ENCODE data around the gene SYT7. TPM values are rescaled to one million over a fixed set of nuclear protein-coding genes. Genes with fewer than 3 reads are reported as not detected.

The SYT7 gene
- total RNA-seq, 2 experiments from 2014 or later = not detected

- DNase-seq (peak in 1 of 14 experiments; percentile 46), ATAC-seq (ENCODE audit: poor library complexity) (no peak)
- no peaks in the 10 kb centered on the region for H3K9me3 Mint-ChIP-seq
- ChIA-PET CTCF (no interaction called here), POLR2A (no interaction called here)
- intact Hi-C loops (cut with DNase I, micrococcal nuclease) = loop anchor here in 1 of 2 experiments (5.0 to 10.0 kb wide), 5 partner anchors 97 to 673 kb away; partner anchors contain the start of genes FTH1, INCENP and PRPF19
- H3K4me1 Mint-ChIP-seq (ENCODE audit: low read depth) = peaks cover 9% of the 10 kb centered on the region
- Histone ChIP-seq H3K4me1 (ENCODE audit: insufficient read depth, low read length) (peaks cover 19% of the 10 kb centered on the region), H3K9me3 (ENCODE audit: control insufficient read depth in 1 of 2, insufficient read depth in 1 of 2, low read length in 2 of 2) (peaks cover 0 to 12% of the 10 kb centered on the region in 2 experiments), H3K36me3 (ENCODE audit: insufficient read depth, low read length) (no peaks in the 10 kb centered on the region), H3K4me3 (ENCODE audit: low read length) (no peak overlapping the region), H3K27me3 (ENCODE audit: control insufficient read depth in 1 of 2, insufficient read depth in 2 of 2, low read length in 2 of 2) (peaks cover 23 to 27% of the 10 kb centered on the region in 2 experiments), H3K27ac (ENCODE audit: low read depth in 1 of 2, low read length in 2 of 2) (no peak overlapping the region)
- peaks cover 49% of the 10 kb centered on the region for H3K27me3 Mint-ChIP-seq
- TF ChIP-seq, protein P1, sequence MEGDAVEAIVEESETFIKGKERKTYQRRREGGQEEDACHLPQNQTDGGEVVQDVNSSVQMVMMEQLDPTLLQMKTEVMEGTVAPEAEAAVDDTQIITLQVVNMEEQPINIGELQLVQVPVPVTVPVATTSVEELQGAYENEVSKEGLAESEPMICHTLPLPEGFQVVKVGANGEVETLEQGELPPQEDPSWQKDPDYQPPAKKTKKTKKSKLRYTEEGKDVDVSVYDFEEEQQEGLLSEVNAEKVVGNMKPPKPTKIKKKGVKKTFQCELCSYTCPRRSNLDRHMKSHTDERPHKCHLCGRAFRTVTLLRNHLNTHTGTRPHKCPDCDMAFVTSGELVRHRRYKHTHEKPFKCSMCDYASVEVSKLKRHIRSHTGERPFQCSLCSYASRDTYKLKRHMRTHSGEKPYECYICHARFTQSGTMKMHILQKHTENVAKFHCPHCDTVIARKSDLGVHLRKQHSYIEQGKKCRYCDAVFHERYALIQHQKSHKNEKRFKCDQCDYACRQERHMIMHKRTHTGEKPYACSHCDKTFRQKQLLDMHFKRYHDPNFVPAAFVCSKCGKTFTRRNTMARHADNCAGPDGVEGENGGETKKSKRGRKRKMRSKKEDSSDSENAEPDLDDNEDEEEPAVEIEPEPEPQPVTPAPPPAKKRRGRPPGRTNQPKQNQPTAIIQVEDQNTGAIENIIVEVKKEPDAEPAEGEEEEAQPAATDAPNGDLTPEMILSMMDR (IDR thresholded peaks at IDR 0.05) = no peak
- peak overlapping the region; percentile 80 for H3K4me3 Mint-ChIP-seq
- H3K27ac Mint-ChIP-seq = no peak overlapping the region
- peaks cover 5% of the 10 kb centered on the region for H3K36me3 Mint-ChIP-seq (ENCODE audit: low read depth)
These were observed 496 bp downstream of the SYT7 start for GRCh38 chr11:61580271-61580888.

- DNase-seq (peak in 1 of 14 experiments; percentile 33), ATAC-seq (ENCODE audit: poor library complexity) (no peak)
- H3K9me3 Mint-ChIP-seq = no peaks in the 10 kb centered on the region
- Histone ChIP-seq H3K4me1 (ENCODE audit: insufficient read depth, low read length) (peaks cover 19% of the 10 kb centered on the region), H3K36me3 (ENCODE audit: insufficient read depth, low read length) (no peaks in the 10 kb centered on the region), H3K27ac (ENCODE audit: low read depth in 1 of 2, low read length in 2 of 2) (no peak overlapping the region), H3K27me3 (ENCODE audit: control insufficient read depth in 1 of 2, insufficient read depth in 2 of 2, low read length in 2 of 2) (peaks cover 23 to 27% of the 10 kb centered on the region in 2 experiments), H3K9me3 (ENCODE audit: control insufficient read depth in 1 of 2, insufficient read depth in 1 of 2, low read length in 2 of 2) (peaks cover 0 to 12% of the 10 kb centered on the region in 2 experiments), H3K4me3 (ENCODE audit: low read length) (no peak overlapping the region)
- CTCF ChIA-PET = no interaction called here
- no peak overlapping the region for H3K27ac Mint-ChIP-seq
- intact Hi-C loops (cut with DNase I, micrococcal nuclease) = loop anchor here in 1 of 2 experiments (5.0 to 10.0 kb wide), 5 partner anchors 98 to 672 kb away; partner anchors contain the start of genes FTH1, INCENP and PRPF19
- H3K36me3 Mint-ChIP-seq (ENCODE audit: low read depth) = peaks cover 5% of the 10 kb centered on the region
- TF ChIP-seq, protein P1 (IDR thresholded peaks at IDR 0.05) = no peak
- peaks cover 53% of the 10 kb centered on the region for H3K27me3 Mint-ChIP-seq
- peak overlapping the region; percentile 80 for H3K4me3 Mint-ChIP-seq
- POLR2A ChIA-PET = no interaction called here
- H3K4me1 Mint-ChIP-seq (ENCODE audit: low read depth) = peaks cover 9% of the 10 kb centered on the region
These were observed 1.1 kb downstream of the SYT7 start for GRCh38 chr11:61579676-61580270.

DNA sequence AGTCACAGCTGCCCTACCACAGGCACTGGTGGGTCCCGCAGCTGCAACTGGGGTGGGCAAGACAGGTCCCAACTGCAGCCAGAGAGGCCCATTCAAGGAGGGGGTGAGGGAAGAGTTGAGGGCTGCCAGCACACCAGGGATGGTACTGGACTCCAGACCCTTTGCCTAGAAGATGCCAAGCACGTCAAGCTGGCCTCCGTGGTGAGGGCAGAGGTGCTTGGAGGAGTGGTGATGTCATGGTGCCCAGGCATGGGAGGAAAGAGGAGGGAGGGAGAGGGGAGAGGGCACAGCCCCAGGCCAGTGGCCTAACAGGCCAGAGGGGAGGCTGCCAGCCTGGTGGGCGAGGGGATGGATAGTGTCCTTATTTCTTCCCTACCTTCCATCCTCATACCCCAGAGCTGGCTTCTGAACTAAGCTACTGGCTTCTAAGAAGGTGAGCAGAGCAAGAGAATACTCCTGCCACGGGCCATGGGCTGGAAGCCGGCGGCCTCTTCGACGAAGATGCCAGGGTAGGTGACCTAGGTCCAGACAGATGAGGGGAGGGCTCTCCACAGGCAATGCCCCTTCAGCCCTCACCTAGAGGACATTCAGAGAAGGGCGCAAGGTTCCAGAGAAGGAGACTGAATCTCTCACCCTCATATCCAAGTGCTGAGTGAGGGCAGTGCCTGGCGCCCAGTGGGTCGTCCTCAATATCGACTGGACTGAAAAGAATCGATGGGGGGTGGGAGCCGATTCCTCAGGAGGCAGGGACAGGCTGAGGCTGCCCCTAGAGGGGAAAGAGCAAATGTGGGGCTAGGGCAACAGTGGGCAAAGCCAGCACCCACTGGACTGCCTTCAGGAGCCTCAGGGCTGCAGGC is 1.8 kb downstream of the SYT7 start:
- ChIA-PET POLR2A (no interaction called here), CTCF (no interaction called here)
- ATAC-seq (ENCODE audit: poor library complexity) (no peak), DNase-seq (no peak)
- Mint-ChIP-seq H3K9me3 (no peaks in the 10 kb centered on the region), H3K36me3 (ENCODE audit: low read depth) (peaks cover 5% of the 10 kb centered on the region), H3K27ac (no peak overlapping the region), H3K4me3 (peak overlapping the region; percentile 80), H3K27me3 (peaks cover 51% of the 10 kb centered on the region), H3K4me1 (ENCODE audit: low read depth) (peaks cover 9% of the 10 kb centered on the region)
- TF ChIP-seq, protein P1 (IDR thresholded peaks at IDR 0.05) = no peak
- H3K4me1 ChIP-seq (ENCODE audit: insufficient read depth, low read length) = peaks cover 19% of the 10 kb centered on the region
- H3K4me3 ChIP-seq (ENCODE audit: low read length) = no peak overlapping the region
- H3K36me3 ChIP-seq (ENCODE audit: insufficient read depth, low read length) = no peaks in the 10 kb centered on the region
- intact Hi-C loops (cut with DNase I, micrococcal nuclease) = no loop called here
- H3K27me3 ChIP-seq (ENCODE audit: control insufficient read depth in 1 of 2, insufficient read depth in 2 of 2, low read length in 2 of 2) = peaks cover 23 to 27% of the 10 kb centered on the region in 2 experiments
- no peak overlapping the region for H3K27ac ChIP-seq (ENCODE audit: low read depth in 1 of 2, low read length in 2 of 2)
- peaks cover 0 to 12% of the 10 kb centered on the region in 2 experiments for H3K9me3 ChIP-seq (ENCODE audit: control insufficient read depth in 1 of 2, insufficient read depth in 1 of 2, low read length in 2 of 2)

All from CD4-positive, alpha-beta T cell (primary cell).